IMR-90 (cell line): ENCODE data around the gene PSME4. TPM values are rescaled to one million over a fixed set of nuclear protein-coding genes. Genes with fewer than 3 reads are reported as not detected.

Experiments used
- ATAC-seq: fragments of 200-7000 bp; cut with Tn5 transposase; 2 replicates; pipeline ENCODE4 v1.9.1; 2020; ENCODE audit warnings: low read depth, mild to moderate bottlenecking, moderate library complexity
- BruUV-seq: library from RNA; stranded (reverse); fragments of 400-500 nt; replicated peaks from 2 replicates; lab custom pipeline; 2021; lab: Mats Ljungman, UMichigan
- CTCF ChIA-PET: fragments of 300-600 bp; formaldehyde crosslinking; extraction: SDS; loops from one replicate; lab custom pipeline; 2021; ENCODE audit warnings: antibody characterized with exemption; lab: Yijun Ruan, JAX
- POLR2A ChIA-PET: fragments of 300-600 bp; sonication (Branson Sonifier 250); formaldehyde crosslinking; loops from one replicate; lab custom pipeline; 2022; ENCODE audit warnings: antibody characterized with exemption; ENCODE audit not compliant: unreplicated experiment; lab: Charles Lee
- DNase-seq: peaks from one replicate; pipeline ENCODE4 v3.0.0; 2013
- H2AFZ ChIP-seq: replicated peaks from 2 replicates; pipeline ENCODE3; 2013; ENCODE audit warnings: low read length, mild to moderate bottlenecking; ENCODE audit not compliant: poor library complexity
- H2AK5ac ChIP-seq: 2 replicates; pipeline ENCODE4 v1.6.1; 2013; ENCODE audit warnings: low read depth, low read length, inconsistent platforms
- H2AK9ac ChIP-seq: replicated peaks from 2 replicates; pipeline ENCODE3; 2013; ENCODE audit warnings: mild to moderate bottlenecking, low read depth, low read length, moderate library complexity; ENCODE audit not compliant: poor library complexity
- H2BK120ac ChIP-seq: 2 replicates; pipeline ENCODE4 v1.6.1; 2013; ENCODE audit warnings: low read depth, low read length, inconsistent platforms
- H2BK15ac ChIP-seq: 3 replicates; pipeline ENCODE4 v1.6.1; 2013; ENCODE audit warnings: low read depth, low read length, inconsistent platforms
- H2BK20ac ChIP-seq: 2 replicates; pipeline ENCODE4 v1.6.1; 2013; ENCODE audit warnings: low read depth, mild to moderate bottlenecking, inconsistent platforms, low read length, moderate library complexity
- H2BK5ac ChIP-seq: 2 replicates; pipeline ENCODE4 v1.6.1; 2013; ENCODE audit warnings: mild to moderate bottlenecking, low read depth, low read length, inconsistent platforms; ENCODE audit not compliant: poor library complexity, severe bottlenecking
- H3K14ac ChIP-seq: replicated peaks from 2 replicates; pipeline ENCODE4 v1.6.1; 2013; ENCODE audit warnings: low read depth, low read length, inconsistent platforms
- H3K18ac ChIP-seq: 2 replicates; pipeline ENCODE4 v1.6.1; 2013; ENCODE audit warnings: low read depth, low read length, control low read depth
- H3K23ac ChIP-seq: 2 replicates; pipeline ENCODE4 v1.6.1; 2013; ENCODE audit warnings: low read depth, low read length, inconsistent platforms
- H3K27ac ChIP-seq: 2 replicates; pipeline ENCODE4 v1.5.1; 2013; ENCODE audit warnings: mild to moderate bottlenecking, control low read depth, low read length; ENCODE audit not compliant: insufficient read depth
- H3K27me3 ChIP-seq: 2 replicates; pipeline ENCODE4 v1.6.1; 2013; ENCODE audit warnings: low read length; ENCODE audit not compliant: control insufficient read depth, insufficient read depth
- H3K36me3 ChIP-seq: 2 replicates; pipeline ENCODE4 v1.6.1; 2013; ENCODE audit warnings: low read length, mixed read lengths; ENCODE audit not compliant: control insufficient read depth, insufficient read depth
- H3K4ac ChIP-seq: 2 replicates; pipeline ENCODE4 v1.6.1; 2013; ENCODE audit warnings: low read depth, low read length, inconsistent platforms
- H3K4me1 ChIP-seq: 2 replicates; pipeline ENCODE4 v1.6.1; 2013; ENCODE audit warnings: low read length, mixed read lengths; ENCODE audit not compliant: control insufficient read depth, insufficient read depth
- H3K4me2 ChIP-seq: 2 replicates; pipeline ENCODE4 v1.6.1; 2013; ENCODE audit warnings: low read depth, mild to moderate bottlenecking, control low read depth, low read length, moderate library complexity
- H3K4me3 ChIP-seq: 2 replicates; pipeline ENCODE4 v1.5.1; 2013; ENCODE audit warnings: low read depth, mild to moderate bottlenecking, control low read depth, low read length, moderate library complexity; ENCODE audit not compliant: insufficient read depth
- H3K56ac ChIP-seq: 2 replicates; pipeline ENCODE4 v1.6.1; 2013; ENCODE audit warnings: low read length, inconsistent platforms; ENCODE audit not compliant: insufficient read depth; ENCODE audit errors: extremely low read depth
- H3K79me1 ChIP-seq, 2 experiments: 2 replicates each; pipeline ENCODE4 v1.6.1; 2013; ENCODE audit warnings: low read length in 2 of 2, inconsistent platforms in 1 of 2, low read depth in 1 of 2
- H3K9ac ChIP-seq: 2 replicates; pipeline ENCODE4 v1.6.1; 2013; ENCODE audit warnings: low read depth, low read length, control low read depth
- H3K9me1 ChIP-seq: 2 replicates; pipeline ENCODE4 v1.6.1; 2013; ENCODE audit warnings: low read length, inconsistent platforms; ENCODE audit not compliant: insufficient read depth
- H3K9me3 ChIP-seq: 2 replicates; pipeline ENCODE4 v1.6.1; 2013; ENCODE audit warnings: low read length; ENCODE audit not compliant: control insufficient read depth, insufficient read depth
- H4K20me1 ChIP-seq: 2 replicates; pipeline ENCODE4 v1.6.1; 2013; ENCODE audit warnings: low read length, inconsistent platforms; ENCODE audit not compliant: insufficient read depth
- H4K5ac ChIP-seq: 2 replicates; pipeline ENCODE4 v1.6.1; 2013; ENCODE audit warnings: mild to moderate bottlenecking, low read depth, low read length, control low read depth
- H4K8ac ChIP-seq, 2 experiments: 2 replicates each; pipeline ENCODE4 v1.6.1; 2013; ENCODE audit warnings: low read depth in 2 of 2, low read length in 2 of 2, control low read depth in 1 of 2, inconsistent platforms in 1 of 2
- H4K91ac ChIP-seq: 2 replicates; pipeline ENCODE4 v1.6.1; 2013; ENCODE audit warnings: low read depth, low read length, inconsistent platforms; ENCODE audit not compliant: insufficient read depth
- BHLHE40 ChIP-seq: fragments of 150-350 bp; IDR thresholded peaks from 2 replicates; pipeline ENCODE4 v1.6.1; 2016; ENCODE audit warnings: mild to moderate bottlenecking, low read depth, low read length
- CHD1 ChIP-seq: IDR thresholded peaks from 2 replicates; pipeline ENCODE4 v1.6.1; 2012; ENCODE audit warnings: low read depth, low read length, improper control_type of control experiment
- FOS ChIP-seq: fragments of 150-350 bp; IDR thresholded peaks from 2 replicates; pipeline ENCODE4 v1.6.1; 2016; ENCODE audit warnings: low read depth, low read length
- MAZ ChIP-seq: IDR thresholded peaks from 2 replicates; pipeline ENCODE4 v1.6.1; 2012; ENCODE audit warnings: low read depth, mild to moderate bottlenecking, low read length, improper control_type of control experiment, moderate library complexity, borderline replicate concordance
- MXI1 ChIP-seq: IDR thresholded peaks from 2 replicates; pipeline ENCODE4 v1.6.1; 2012; ENCODE audit warnings: low read depth, mild to moderate bottlenecking, low read length, moderate library complexity, borderline replicate concordance
- NFE2L2 ChIP-seq: fragments of 150-350 bp; IDR thresholded peaks from 2 replicates; pipeline ENCODE4 v1.6.1; 2016; ENCODE audit warnings: low read depth, mild to moderate bottlenecking, low read length
- POLR2A ChIP-seq: IDR thresholded peaks from 2 replicates; pipeline ENCODE4 v1.6.1; 2012; ENCODE audit warnings: mild to moderate bottlenecking, low read depth, low read length
- RCOR1 ChIP-seq: IDR thresholded peaks from 2 replicates; pipeline ENCODE4 v1.6.1; 2012; ENCODE audit warnings: mild to moderate bottlenecking, low read length, improper control_type of control experiment; ENCODE audit not compliant: insufficient replicate concordance
- WGBS, 2 experiments: methylation state at CpG; one replicate each; pipeline versions ENCODE4 v1.1.5 to v1.1.7; 2013; ENCODE audit warnings: missing lambda C conversion rate in 2 of 2; ENCODE audit not compliant: insufficient read length in 1 of 2; ENCODE audit errors: extremely low coverage in 2 of 2; 5-methylcytosine and 5-hydroxymethylcytosine counted together
- dilution Hi-C: fragments of 300-500 bp; cut with HindIII; formaldehyde crosslinking; loops from one replicate; pipeline ENCODE4 v1.14.3; 2018; ENCODE audit warnings: low sequenced_read_pairs; ENCODE audit not compliant: unreplicated experiment
- in situ Hi-C: fragments of 300-500 bp; cut with MboI; formaldehyde crosslinking; loops from 3 replicates; pipeline ENCODE4 v1.14.3; 2019; ENCODE audit warnings: low sequenced_read_pairs, inconsistent platforms, mixed read lengths
- intact Hi-C: fragments of 100-400 bp; cut with micrococcal nuclease; formaldehyde crosslinking; loops from 2 replicates; pipeline ENCODE4 v1.10.0; 2022
- polyA plus RNA-seq, 3 experiments: library from polyadenylated mRNA; depleted of rRNA; stranded (reverse); fragments of >200 nt; gene quantifications; 2 replicates each; pipeline ENCODE4 v1.2.3, GENCODE V29; 2012; ENCODE audit warnings: low replicate concordance in 1 of 3
- total RNA-seq: library from RNA; depleted of rRNA; stranded (reverse); fragments of >200 nt; gene quantifications from 2 replicates; pipeline ENCODE4 v1.2.3, GENCODE V29; 2012
- TF ChIP-seq, protein P1 (sequence below): fragments of 150-350 bp; IDR thresholded peaks from 2 replicates; pipeline ENCODE4 v1.6.1; 2016; ENCODE audit warnings: low read depth, mild to moderate bottlenecking, low read length, moderate library complexity, borderline replicate concordance
- TF ChIP-seq, protein P2 (sequence below): fragments of 150-350 bp; IDR thresholded peaks from 2 replicates; pipeline ENCODE4 v1.6.1; 2017; ENCODE audit warnings: mild to moderate bottlenecking, antibody characterized with exemption, low read length, low read depth
- TF ChIP-seq, protein P3 (sequence below): conservative IDR thresholded peaks from 2 replicates; pipeline ENCODE4 v1.5.1; 2012; ENCODE audit warnings: mild to moderate bottlenecking, low read depth, low read length, improper control_type of control experiment

The PSME4 gene
- total and polyA plus RNA-seq, 2 of the 4 experiments (the other 2 are of a cell fraction), result 28.2 to 61.3 TPM

DNA sequence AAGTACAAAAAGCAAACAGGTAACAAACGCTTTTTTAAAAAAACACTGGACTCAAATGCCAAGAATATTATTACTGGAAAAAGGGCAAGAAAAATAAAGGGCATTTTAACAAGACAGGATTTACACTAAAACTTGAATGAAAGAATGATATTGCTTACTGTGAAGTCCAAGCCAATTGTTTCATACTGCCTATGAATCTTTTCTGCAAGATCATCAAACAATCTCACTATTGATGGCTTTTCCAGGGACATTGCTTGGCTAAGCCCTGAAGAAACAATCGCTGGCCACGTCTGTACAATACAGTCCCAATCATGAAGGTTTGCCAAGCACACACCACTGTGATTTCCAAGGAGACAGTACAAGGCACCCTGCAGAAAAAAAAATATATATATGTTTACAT is 69.6 kb downstream of the PSME4 start:
- H3K36me3 ChIP-seq, result peaks cover 40% of the 10 kb centered on the region
- DNase-seq, result no peak
- ATAC-seq, result no peak
- H4K5ac ChIP-seq, result no peak overlapping the region
- H3K9me1 ChIP-seq, result no peaks in the 10 kb centered on the region
- H3K56ac ChIP-seq, result no peak overlapping the region
- no peak overlapping the region for H2AFZ ChIP-seq
- intact Hi-C loops, result loop anchor here (2.0 kb wide), 1 partner anchor 14 kb away; no protein-coding TSS in a partner anchor
- H4K8ac ChIP-seq, result no peak overlapping the region
- H3K4me1 ChIP-seq, result no peaks in the 10 kb centered on the region
- dilution Hi-C loops, result no loop called here
- no peak overlapping the region for H3K4ac ChIP-seq
- POLR2A ChIA-PET, result no interaction called here
- no peaks in the 10 kb centered on the region for H4K20me1 ChIP-seq
- no peak overlapping the region for H3K18ac ChIP-seq
- H4K91ac ChIP-seq, result no peak overlapping the region
- no peak overlapping the region for H3K14ac ChIP-seq
- H2BK5ac ChIP-seq, result no peak overlapping the region
- H2BK20ac ChIP-seq, result no peak overlapping the region
- TF ChIP-seq MAZ (no peak), POLR2A (no peak), RCOR1 (no peak), MXI1 (no peak), BHLHE40 (no peak), CHD1 (no peak), NFE2L2 (no peak), FOS (no peak)
- TF ChIP-seq, protein P1, sequence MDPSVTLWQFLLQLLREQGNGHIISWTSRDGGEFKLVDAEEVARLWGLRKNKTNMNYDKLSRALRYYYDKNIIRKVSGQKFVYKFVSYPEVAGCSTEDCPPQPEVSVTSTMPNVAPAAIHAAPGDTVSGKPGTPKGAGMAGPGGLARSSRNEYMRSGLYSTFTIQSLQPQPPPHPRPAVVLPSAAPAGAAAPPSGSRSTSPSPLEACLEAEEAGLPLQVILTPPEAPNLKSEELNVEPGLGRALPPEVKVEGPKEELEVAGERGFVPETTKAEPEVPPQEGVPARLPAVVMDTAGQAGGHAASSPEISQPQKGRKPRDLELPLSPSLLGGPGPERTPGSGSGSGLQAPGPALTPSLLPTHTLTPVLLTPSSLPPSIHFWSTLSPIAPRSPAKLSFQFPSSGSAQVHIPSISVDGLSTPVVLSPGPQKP, result no peak
- TF ChIP-seq, protein P2, sequence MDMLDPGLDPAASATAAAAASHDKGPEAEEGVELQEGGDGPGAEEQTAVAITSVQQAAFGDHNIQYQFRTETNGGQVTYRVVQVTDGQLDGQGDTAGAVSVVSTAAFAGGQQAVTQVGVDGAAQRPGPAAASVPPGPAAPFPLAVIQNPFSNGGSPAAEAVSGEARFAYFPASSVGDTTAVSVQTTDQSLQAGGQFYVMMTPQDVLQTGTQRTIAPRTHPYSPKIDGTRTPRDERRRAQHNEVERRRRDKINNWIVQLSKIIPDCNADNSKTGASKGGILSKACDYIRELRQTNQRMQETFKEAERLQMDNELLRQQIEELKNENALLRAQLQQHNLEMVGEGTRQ, result no peak
- TF ChIP-seq, protein P3, sequence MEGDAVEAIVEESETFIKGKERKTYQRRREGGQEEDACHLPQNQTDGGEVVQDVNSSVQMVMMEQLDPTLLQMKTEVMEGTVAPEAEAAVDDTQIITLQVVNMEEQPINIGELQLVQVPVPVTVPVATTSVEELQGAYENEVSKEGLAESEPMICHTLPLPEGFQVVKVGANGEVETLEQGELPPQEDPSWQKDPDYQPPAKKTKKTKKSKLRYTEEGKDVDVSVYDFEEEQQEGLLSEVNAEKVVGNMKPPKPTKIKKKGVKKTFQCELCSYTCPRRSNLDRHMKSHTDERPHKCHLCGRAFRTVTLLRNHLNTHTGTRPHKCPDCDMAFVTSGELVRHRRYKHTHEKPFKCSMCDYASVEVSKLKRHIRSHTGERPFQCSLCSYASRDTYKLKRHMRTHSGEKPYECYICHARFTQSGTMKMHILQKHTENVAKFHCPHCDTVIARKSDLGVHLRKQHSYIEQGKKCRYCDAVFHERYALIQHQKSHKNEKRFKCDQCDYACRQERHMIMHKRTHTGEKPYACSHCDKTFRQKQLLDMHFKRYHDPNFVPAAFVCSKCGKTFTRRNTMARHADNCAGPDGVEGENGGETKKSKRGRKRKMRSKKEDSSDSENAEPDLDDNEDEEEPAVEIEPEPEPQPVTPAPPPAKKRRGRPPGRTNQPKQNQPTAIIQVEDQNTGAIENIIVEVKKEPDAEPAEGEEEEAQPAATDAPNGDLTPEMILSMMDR, result no peak
- BruUV-seq, result no TSS peak
- H3K27ac ChIP-seq, result no peak overlapping the region
- H3K9me3 ChIP-seq, result no peaks in the 10 kb centered on the region
- no peak overlapping the region for H2BK120ac ChIP-seq
- H2AK5ac ChIP-seq, result no peak overlapping the region
- H3K9ac ChIP-seq, result no peak overlapping the region
- no peak overlapping the region for H3K4me3 ChIP-seq
- no peak overlapping the region for H2AK9ac ChIP-seq
- CTCF ChIA-PET, result no interaction called here
- no peak overlapping the region for H2BK15ac ChIP-seq
- no peaks in the 10 kb centered on the region for H3K27me3 ChIP-seq
- no peak overlapping the region for H3K4me2 ChIP-seq
- peaks cover 2 to 16% of the 10 kb centered on the region in 2 experiments; a peak in 1 of 4 replicates for H3K79me1 ChIP-seq
- 83% methylated on average over 2 of the region's 3 CpGs; no CpG with 5 or more reads in 1 of the 2 experiments for WGBS, 2 experiments
- in situ Hi-C loops, result no loop called here
- H3K23ac ChIP-seq, result no peak overlapping the region
